T follicular helper cell (primary cell): ENCODE results near the gene FGFR3.

Experiments
- DNase-seq: peaks from one replicate; pipeline ENCODE4 v3.0.0-alpha.2; 2020; ENCODE audit warnings: low read depth

FGFR3 gene

GRCh38 chr4:1770245-1770644, 22.8 kb upstream of the FGFR3 start:
- no peak for DNase-seq

GRCh38 chr4:1770791-1771231, 22.3 kb upstream of the FGFR3 start:
- no peak for DNase-seq

- no peak for DNase-seq
These were observed 21.4 kb upstream of the FGFR3 start for GRCh38 chr4:1771555-1772305.

DNA sequence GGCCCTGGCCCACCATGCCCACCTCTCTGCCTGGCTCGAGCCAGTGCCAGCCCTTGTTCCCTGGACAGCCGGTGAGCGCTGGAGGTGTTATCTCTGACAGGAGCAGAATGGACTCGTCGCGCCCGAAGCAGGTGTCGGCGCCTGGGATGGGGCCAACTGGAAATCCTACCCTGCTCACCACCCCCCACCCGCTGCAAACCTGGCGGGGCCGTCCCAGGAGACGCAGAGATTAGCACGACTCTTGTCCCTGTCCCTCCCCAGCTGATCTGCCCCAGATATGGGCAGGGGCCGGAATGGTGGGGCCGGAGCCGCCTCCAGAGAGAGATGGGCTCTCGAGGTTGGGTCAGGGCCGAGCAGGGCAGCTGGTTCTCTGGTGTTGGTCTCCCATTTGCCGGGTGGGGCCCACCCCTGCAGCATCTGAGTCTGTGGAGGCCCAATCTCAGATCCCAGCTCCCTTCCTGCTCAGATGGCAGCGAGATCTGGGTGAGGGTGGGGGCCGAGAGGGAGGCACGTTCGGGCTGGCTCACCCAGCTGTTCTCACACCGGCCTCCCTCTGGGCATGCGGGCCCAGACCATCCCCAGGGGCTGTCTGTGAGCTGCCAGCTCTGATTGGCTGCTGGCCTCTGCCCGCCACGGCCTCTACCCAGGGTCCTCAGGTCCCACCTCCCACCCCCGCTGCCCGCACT, 20.1 kb upstream of the FGFR3 start:
- no peak for DNase-seq

DNA sequence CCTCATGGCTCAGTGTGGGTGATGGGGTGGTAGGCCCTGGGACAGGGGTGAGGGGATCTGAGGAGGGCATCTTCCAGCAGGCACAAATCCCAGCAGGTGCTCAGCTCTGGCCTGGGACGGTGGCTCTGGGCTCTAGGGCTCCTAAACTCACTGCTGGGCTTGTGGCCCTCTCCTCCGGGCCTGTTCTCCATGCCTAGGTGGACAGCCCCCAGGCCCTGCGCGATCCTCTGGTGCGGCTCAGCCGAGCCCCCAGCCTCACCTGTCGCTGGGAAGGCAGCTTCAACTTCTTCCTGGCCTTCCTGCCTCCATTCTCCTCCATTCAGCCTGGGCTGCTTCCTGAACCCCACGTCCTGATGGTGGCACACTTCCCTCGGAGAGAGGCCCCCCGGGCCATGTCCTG, 19.3 kb upstream of the FGFR3 start:
- no peak for DNase-seq

GRCh38 chr4:1775731-1776500, 17.2 kb upstream of the FGFR3 start:
- no peak for DNase-seq

GRCh38 chr4:1776521-1777161, 16.5 kb upstream of the FGFR3 start:
- DNase-seq: no peak

- no peak for DNase-seq
These were observed 15.1 kb upstream of the FGFR3 start for GRCh38 chr4:1777822-1778641.

GRCh38 chr4:1778642-1779392, 14.3 kb upstream of the FGFR3 start:
- DNase-seq: no peak

- DNase-seq: no peak
These were observed 13.3 kb upstream of the FGFR3 start for GRCh38 chr4:1779588-1780382.

GRCh38 chr4:1780435-1780834, 12.7 kb upstream of the FGFR3 start:
- DNase-seq: no peak

- no peak for DNase-seq
These were observed 10.1 kb upstream of the FGFR3 start for GRCh38 chr4:1783015-1783414.

DNA sequence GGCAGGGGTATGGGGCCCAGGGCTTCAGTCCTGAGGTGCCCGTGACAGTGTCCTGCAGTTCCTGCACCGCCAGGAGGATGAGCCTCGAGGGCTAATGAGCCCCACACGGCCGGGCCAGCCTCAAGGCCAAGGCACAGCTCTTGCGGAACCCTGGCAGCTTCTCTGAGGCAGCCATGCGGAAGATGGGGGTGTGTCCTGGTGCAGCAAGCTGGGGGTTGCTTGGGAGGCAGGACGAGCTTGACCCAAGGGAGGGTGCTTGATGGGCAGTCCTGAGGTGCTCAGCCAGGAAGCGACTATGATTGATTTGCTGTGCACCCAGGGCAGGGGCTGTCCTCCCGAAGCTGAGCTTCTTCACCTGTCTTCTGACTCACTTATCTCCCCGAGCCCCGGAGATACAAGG, 9.1 kb upstream of the FGFR3 start:
- no peak for DNase-seq

DNA sequence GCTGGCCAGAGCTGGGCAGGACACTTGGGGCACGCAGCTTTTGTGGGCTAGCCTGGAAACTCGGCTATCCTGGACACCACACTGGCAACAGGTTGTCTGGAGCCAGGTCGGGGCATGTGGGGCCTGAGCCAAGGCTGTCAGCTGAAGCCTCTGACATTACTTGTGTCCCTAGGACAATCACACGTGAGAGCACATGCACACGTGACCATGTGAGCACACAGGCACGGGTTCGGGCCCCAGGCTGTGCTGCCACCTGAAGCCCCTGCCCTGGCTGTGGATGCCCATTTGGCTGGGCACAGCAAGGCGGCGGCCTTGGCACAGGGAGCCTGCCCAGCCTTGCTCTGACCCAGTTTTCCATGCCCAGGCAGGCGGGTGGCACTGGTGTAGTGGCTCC, 8.7 kb upstream of the FGFR3 start:
- DNase-seq: no peak

GRCh38 chr4:1784789-1785591, 8.1 kb upstream of the FGFR3 start:
- DNase-seq: no peak

DNA sequence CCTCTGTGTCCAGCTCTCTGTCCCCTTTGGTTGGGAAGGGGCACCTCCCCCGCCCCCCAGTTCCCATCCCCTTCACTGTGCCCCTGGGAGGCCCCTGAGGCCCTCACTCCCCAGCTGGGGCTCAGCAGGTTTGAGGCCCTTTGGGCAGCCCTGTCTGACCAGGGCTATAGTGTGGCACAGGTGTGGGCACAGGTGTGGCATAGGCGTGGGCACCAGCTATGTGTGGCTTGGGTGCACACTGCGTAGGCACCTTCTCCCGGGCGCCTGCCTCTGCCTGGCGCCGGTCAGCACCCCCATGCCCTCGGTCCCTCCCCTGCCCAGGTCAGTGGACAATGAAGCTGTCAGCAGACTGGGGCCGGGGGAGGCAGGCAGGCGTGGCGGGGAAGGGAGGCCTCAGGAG, 7.5 kb upstream of the FGFR3 start:
- no peak for DNase-seq

DNA sequence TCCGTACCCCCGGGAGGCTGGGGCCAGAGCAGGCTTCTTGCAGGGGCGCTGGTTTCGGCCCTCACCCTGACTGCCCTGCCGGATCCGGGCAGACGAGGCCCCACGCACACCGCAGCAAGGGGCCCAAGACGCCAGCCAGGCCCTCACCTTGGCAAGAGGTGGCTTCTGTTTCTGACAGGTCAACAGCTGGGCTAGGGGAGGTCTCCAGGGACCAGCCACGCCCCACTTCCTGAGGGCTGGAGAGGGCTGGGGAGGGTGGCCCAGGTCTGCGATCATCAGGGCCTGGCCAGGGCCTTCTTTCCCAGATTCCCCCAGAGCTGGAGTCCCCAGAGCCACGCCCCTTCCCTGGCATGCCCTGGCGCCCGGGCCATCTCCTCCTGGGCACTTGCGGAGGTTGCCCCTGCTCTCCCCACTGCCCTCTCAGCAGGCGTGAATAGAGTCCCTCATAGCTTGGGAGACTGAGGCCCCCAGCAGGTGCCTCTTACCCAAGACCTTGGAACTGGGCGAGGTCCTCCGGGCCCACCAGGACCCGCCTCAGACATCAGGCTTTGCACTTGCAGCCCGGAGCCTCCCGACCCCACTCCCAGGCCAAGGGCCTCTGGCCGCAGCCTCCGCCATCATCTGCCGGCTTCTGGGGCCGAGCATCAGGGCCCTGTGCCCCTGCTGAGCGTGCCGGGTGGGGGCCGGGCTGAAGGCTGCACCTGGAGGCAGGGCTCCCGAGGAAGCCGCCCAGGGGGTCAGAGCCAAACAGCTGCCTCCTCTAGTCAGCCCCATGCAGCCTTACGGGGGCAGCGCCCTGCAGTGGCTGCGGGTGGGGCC, 6.3 kb upstream of the FGFR3 start:
- DNase-seq: no peak

GRCh38 chr4:1787411-1788077, 5.5 kb upstream of the FGFR3 start:
- no peak for DNase-seq
